Body of pancreas (tissue), 4 donors: ENCODE data around the gene VGLL4. TPM values are rescaled to one million over a fixed set of nuclear protein-coding genes. Genes with fewer than 3 reads are reported as not detected.

Experiments
- ATAC-seq: fragments of 150-250 bp; one replicate; pipeline ENCODE4 v1.9.1; 2016
- DNase-seq, 4 donors: peaks; one replicate each; pipeline ENCODE4 v3.0.0-alpha.2; 2019
- H3K27ac ChIP-seq, 4 donors: fragments of 200-600 bp; sonication (generic); 1 replicate in 3 of 4; 2 replicates in 1 of 4; pipeline versions ENCODE4 v1.5.1 to v1.6.1; 2016 to 2019; ENCODE audit warnings: mild to moderate bottlenecking in 1 of 4, mixed read lengths in 1 of 4, moderate library complexity in 1 of 4
- H3K27me3 ChIP-seq, 2 donors: fragments of 200-600 bp; sonication (generic); one replicate each; pipeline ENCODE4 v1.6.0; 2016; ENCODE audit warnings: mild to moderate bottlenecking in 1 of 2
- H3K36me3 ChIP-seq, 2 donors: fragments of 200-600 bp; sonication (generic); replicated peaks in 1 of 2; 2 replicates each; pipeline ENCODE4 v1.5.1; 2016; ENCODE audit warnings: low read depth in 2 of 2; ENCODE audit not compliant: insufficient read depth in 1 of 2
- H3K4me1 ChIP-seq: fragments of 200-600 bp; sonication (generic); one replicate; pipeline ENCODE4 v1.6.0; 2016
- H3K4me3 ChIP-seq, 2 donors: fragments of 200-600 bp; sonication (generic); 1 replicate in 1 of 2; 2 replicates in 1 of 2; pipeline ENCODE4 v1.5.1; 2016 to 2019
- H3K9me3 ChIP-seq, 3 donors: fragments of 200-600 bp; sonication (generic); 1 replicate in 2 of 3; 2 replicates in 1 of 3; pipeline ENCODE4 v1.5.1; 2016
- CTCF ChIP-seq, 7 experiments: fragments of 450-650 bp in 4 of 7; fragments of 200-600 bp in 3 of 7; sonication (generic) in 3 of 7; IDR thresholded peaks; one replicate each; pipeline ENCODE4 v1.5.1; 2016 to 2019; ENCODE audit warnings: antibody characterized with exemption in 7 of 7
- POLR2A ChIP-seq, 3 donors: fragments of 450-650 bp; IDR thresholded peaks; one replicate each; pipeline ENCODE4 v1.6.1; 2016; ENCODE audit warnings: antibody characterized with exemption in 3 of 3, mild to moderate bottlenecking in 2 of 3
- WGBS, 2 donors: methylation state at CpG; one replicate each; pipeline ENCODE4 v1.1.5; 2017; 5-methylcytosine and 5-hydroxymethylcytosine counted together
- intact Hi-C: fragments of 100-400 bp; cut with DNase I; formaldehyde crosslinking; loops from one replicate; pipeline ENCODE4 v1.15.1; 2023
- total RNA-seq, 2 donors: library from RNA; depleted of rRNA; stranded (reverse); fragments of >200 nt; gene quantifications; one replicate each; pipeline ENCODE4 v1.1.0, GENCODE V29; 2016

Gene VGLL4
- total RNA-seq, 2 donors from 2014 or later, result 66.4 to 91.0 TPM

- peak overlapping the region; percentile 75 to 90 (median 88) for H3K27ac ChIP-seq
- intact Hi-C loops, result no loop called here
- peak; percentile 58 to 70 (median 67) for DNase-seq
- H3K36me3 ChIP-seq, result no peaks in the 10 kb centered on the region
- TF ChIP-seq POLR2A (IDR thresholded peaks at IDR 0.05) (peak; percentile 20 to 75 (median 69)), CTCF (IDR thresholded peaks at IDR 0.05) (peak in 1 of 7 experiments; percentile 8)
- 0% methylated on average over 30 to 44 of the region's 44 CpGs for WGBS, 2 donors
- H3K4me3 ChIP-seq, result peak overlapping the region; percentile 37 to 57
- H3K27me3 ChIP-seq, result no peaks in the 10 kb centered on the region
- H3K9me3 ChIP-seq, result no peaks in the 10 kb centered on the region
- H3K4me1 ChIP-seq, result peaks cover 48% of the 10 kb centered on the region
- ATAC-seq, result peak; percentile 77
These were observed 1.1 kb downstream of the VGLL4 start for GRCh38 chr3:11642431-11643191.

GRCh38 chr3:11641683-11642430 lies 1.9 kb downstream of the VGLL4 start:
- Histone ChIP-seq H3K9me3 (no peaks in the 10 kb centered on the region), H3K27me3 (no peaks in the 10 kb centered on the region), H3K36me3 (no peaks in the 10 kb centered on the region), H3K4me1 (peaks cover 55% of the 10 kb centered on the region), H3K27ac (peak overlapping the region; percentile 0 to 88 (median 82)), H3K4me3 (peak overlapping the region; percentile 37 to 57)
- TF ChIP-seq CTCF (IDR thresholded peaks at IDR 0.05) (no peak), POLR2A (IDR thresholded peaks at IDR 0.05) (no peak)
- WGBS, 2 donors, result 2 to 3% methylated on average over 13 of the region's 13 CpGs
- intact Hi-C loops, result no loop called here
- no peak for ATAC-seq
- peak in 1 of 4 donors; percentile 30 for DNase-seq

- intact Hi-C loops, result no loop called here
- DNase-seq, result no peak
These were observed 2.4 kb downstream of the VGLL4 start for GRCh38 chr3:11641316-11641682.

GRCh38 chr3:11640009-11640673 lies 3.6 kb downstream of the VGLL4 start:
- TF ChIP-seq POLR2A (IDR thresholded peaks at IDR 0.05) (no peak), CTCF (IDR thresholded peaks at IDR 0.05) (no peak)
- ATAC-seq (no peak), DNase-seq (no peak)
- H3K36me3 ChIP-seq, result no peaks in the 10 kb centered on the region
- no peaks in the 10 kb centered on the region for H3K27me3 ChIP-seq
- intact Hi-C loops, result no loop called here
- H3K27ac ChIP-seq, result peak overlapping the region in 1 of 4 donors; percentile 33
- 89 to 95% methylated on average over 9 of the region's 9 CpGs for WGBS, 2 donors
- peaks cover 72% of the 10 kb centered on the region for H3K4me1 ChIP-seq
- no peak overlapping the region for H3K4me3 ChIP-seq
- no peaks in the 10 kb centered on the region for H3K9me3 ChIP-seq

More at GRCh38 chr3:11641316-11641682, 2.4 kb downstream of the VGLL4 start:
- no peak overlapping the region for H3K4me3 ChIP-seq
- 6 to 13% methylated on average over 2 of the region's 2 CpGs for WGBS, 2 donors
- peak overlapping the region; percentile 0 to 88 (median 82) for H3K27ac ChIP-seq
- no peak for TF ChIP-seq CTCF (IDR thresholded peaks at IDR 0.05)
- TF ChIP-seq POLR2A (IDR thresholded peaks at IDR 0.05), result no peak
- H3K9me3 ChIP-seq, result no peaks in the 10 kb centered on the region
- peaks cover 60% of the 10 kb centered on the region for H3K4me1 ChIP-seq
- H3K27me3 ChIP-seq, result no peaks in the 10 kb centered on the region
- H3K36me3 ChIP-seq, result no peaks in the 10 kb centered on the region
- no peak for ATAC-seq
